NCI-H345 treated with DMSO at 0.1 percent for 48 hours (cell line): Measurements from ENCODE around the gene DDX51.
"Not testable (repeated sequence)": the region's sequence is repeated elsewhere in the genome, so short reads cannot be mapped to it uniquely, and the experiment has no call there.

Experiments
- DNase-seq: peaks from one replicate; lab custom pipeline; 2025; ENCODE audit not compliant: unreplicated experiment; lab: John Stamatoyannopoulos, UW

The DDX51 gene

GRCh38 chr12:132118876-132119275 lies 25.2 kb downstream of the DDX51 start:
- DNase-seq, result no peak

DNA sequence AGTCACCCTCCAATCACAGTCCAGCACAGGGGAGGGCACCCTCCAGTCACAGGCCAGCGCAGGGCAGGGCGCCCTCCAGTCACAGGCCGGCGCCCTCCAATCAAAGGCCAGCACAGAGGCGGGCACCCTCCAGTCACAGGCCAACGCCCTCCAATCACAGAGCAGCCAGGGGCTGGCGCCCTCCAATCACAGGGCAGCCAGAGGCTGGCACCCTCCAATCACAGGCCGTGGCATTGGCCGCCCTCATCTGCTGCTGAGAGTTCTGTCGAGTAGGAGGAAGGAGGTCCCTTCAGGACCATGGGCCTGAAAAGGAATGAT lies 26.6 kb downstream of the DDX51 start:
- DNase-seq, result no peak

GRCh38 chr12:132116709-132117557 lies 27.2 kb downstream of the DDX51 start:
- DNase-seq, result no peak

GRCh38 chr12:132115500-132115899 lies 28.6 kb downstream of the DDX51 start:
- no peak for DNase-seq

GRCh38 chr12:132114667-132115066 lies 29.5 kb downstream of the DDX51 start:
- DNase-seq, result no peak

DNA sequence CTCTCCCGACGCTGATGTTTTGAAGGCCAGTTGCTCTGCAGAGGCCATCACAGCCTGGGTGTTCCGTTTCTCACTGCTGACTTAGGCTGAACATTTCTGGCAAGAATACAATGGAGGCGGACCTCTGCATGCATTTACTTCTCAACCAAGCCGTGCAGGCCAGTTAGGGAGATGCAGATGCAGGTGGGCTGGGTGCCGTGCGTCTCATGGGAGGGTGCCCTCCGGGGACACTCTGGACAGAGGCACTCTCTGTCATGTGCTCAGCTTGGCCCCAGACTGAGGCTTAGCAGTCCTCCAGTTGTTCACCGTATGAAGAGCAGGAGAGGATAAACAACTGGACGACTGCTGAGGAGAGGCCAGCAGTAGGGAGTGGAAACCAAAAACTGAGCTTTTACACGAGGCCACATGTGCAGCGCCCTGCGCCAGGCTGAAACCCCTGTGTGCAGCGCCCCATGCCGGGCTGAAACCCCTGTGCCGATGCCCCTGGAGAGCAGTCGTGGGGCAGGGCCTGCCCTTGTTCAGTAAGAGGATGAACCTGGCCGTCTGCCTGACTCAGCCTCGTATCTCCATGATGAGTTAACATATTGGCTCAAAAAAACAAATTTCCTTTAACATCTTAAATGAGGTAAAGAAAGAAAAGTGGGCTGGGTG lies 32.3 kb downstream of the DDX51 start:
- no peak for DNase-seq

GRCh38 chr12:132110677-132111076 lies 33.4 kb downstream of the DDX51 start:
- no peak for DNase-seq

DNA sequence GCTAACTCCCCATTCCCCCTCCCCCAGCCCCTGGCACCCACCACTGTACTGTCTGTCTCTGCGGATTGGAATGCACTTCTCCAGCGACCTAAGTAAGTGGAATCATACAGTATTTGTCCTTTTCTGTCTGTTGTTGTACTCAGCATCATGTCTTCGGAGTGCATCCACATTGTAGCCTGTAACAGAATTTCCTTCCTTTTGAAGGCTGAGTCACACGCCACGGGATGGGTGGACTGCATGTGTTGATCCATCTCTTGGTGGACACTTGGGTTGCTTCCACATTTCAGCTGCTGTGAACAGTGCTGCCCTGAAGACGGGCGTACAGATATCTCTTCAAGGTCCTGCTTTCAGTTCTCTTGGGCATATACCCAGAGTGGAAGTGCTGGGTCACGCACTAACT lies 34.4 kb downstream of the DDX51 start:
- DNase-seq, result no peak

DNA sequence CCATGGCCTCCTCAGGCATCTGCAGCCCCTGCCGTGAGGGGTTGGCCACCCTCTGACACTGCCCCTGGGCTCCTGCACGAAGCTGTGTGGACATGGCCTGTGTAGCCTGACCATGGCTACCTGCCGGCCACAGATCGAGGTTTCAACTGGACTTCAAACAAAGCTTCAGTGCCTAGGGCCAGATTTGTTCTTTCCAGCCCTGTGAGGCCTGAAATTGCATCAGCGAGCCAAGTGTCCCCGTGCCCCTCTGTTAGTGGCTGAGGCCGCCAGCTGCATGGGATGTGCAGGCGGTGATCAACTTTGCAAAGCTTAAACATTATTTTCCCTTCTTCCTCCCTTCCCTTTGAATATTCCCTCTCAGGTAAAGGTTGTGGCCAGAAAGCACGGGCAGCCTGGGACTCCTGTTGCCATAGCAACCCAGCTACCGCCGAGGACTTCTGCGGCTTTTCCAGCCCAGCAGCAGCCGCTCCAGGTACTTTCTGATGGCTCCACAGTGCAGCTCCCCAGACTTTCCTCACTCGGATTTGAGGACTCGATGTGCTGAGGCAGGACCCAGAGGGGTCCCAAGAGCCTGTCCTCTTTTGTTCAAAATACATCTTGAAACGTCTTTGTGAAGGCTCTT lies 35.8 kb downstream of the DDX51 start:
- DNase-seq, result no peak

- no peak for DNase-seq
Measured at GRCh38 chr12:132106921-132107320, 37.2 kb downstream of the DDX51 start.

DNA sequence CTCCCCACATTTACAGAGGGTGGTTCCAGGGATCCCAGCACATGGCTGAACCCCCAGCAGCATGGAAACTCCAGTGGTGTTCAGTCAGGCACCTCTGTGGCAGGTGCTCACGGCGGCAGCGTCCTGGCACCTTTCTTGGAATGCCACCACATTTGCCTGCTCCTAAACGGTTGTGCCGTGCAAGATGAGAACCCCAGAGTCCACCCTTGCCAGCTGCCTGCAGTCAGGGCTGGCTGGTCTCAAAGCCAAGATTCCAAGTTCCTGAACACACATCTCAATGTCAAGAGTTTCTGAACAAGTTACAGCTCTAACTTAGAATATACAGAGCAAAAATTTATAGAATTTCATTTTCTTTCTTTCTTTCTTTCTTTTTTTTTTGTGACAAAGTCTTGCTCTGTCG lies 38.7 kb downstream of the DDX51 start:
- no peak for DNase-seq

- no peak for DNase-seq
Measured at GRCh38 chr12:132103542-132104308, 40.4 kb downstream of the DDX51 start.

DNA sequence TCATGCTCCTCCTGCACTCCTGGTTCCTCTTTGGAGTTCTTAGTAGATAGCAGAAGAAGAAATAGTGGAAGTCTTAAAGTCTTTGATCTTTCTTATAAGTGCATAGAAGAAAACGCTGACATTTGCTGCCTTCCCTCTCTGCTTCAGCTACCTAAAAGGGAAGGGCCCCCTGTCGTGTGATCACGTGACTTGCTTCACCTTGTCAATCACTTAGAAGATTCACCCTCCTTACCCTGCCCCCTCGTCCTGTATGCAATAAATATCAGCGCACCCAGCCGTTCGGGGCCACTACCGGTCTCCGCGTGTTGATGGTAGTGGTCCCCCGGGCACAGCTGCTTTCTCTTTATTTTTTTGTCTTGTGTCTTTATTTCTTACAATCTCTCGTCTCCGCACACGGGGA lies 41.0 kb downstream of the DDX51 start:
- not testable (repeated sequence) for DNase-seq

GRCh38 chr12:132102297-132102696 lies 41.8 kb downstream of the DDX51 start:
- DNase-seq, result no peak

DNA sequence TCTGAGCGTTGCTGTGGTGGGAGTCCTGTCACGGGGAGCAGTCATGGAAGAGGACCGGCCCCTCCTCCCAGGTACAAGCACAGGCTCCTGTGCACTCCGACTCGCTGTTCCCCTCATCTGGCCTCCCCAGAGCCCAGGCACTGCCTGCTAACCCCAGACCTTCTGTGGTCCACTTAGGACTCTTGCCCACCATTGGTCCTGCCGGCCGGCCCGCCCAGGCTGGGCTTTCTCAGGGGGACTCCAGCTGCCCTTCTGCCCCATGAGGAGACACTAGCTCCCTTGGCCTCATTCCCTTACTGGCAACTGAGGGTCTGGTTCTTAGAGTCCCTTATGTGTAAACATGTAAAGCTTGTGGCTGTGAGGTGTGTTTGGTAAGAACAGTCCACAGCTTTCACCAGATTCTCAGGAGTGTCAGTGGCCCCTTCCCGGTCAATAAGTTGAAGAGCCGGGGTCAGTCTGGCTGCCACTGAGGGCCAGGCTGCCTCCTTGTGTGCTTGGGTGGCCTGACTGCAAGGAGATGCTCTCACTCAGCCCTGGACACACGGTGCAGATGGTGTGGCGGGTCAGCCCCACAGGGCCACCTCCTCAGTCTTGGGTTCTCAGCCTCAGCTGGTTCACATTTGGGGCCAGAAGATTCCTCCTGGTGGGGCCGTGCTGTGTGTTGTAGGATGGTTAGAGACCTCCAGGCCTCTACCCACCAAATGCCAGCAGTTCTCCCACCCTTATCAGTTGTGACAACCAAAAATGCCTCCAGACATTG lies 43.6 kb downstream of the DDX51 start:
- no peak for DNase-seq

DNA sequence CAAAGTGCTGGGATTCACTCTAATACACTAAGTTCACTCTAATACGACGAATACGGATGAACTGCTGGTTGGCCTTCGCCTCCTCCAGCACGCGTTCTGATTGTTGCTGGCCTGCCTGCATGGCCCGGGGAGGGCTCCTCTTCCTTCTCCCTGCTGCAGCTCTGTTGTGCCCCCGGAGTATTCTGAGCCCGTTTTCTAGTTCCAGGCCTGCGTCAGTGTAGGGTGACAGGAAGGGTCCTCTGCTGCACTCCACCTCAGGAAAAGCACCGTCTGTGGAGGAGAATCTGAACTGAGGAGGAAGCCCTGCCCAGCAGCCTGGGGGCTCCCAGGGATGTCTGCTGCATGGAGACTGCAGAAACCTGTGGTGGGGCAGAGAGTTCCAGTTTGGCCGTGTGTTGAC lies 44.4 kb downstream of the DDX51 start:
- no peak for DNase-seq

DNA sequence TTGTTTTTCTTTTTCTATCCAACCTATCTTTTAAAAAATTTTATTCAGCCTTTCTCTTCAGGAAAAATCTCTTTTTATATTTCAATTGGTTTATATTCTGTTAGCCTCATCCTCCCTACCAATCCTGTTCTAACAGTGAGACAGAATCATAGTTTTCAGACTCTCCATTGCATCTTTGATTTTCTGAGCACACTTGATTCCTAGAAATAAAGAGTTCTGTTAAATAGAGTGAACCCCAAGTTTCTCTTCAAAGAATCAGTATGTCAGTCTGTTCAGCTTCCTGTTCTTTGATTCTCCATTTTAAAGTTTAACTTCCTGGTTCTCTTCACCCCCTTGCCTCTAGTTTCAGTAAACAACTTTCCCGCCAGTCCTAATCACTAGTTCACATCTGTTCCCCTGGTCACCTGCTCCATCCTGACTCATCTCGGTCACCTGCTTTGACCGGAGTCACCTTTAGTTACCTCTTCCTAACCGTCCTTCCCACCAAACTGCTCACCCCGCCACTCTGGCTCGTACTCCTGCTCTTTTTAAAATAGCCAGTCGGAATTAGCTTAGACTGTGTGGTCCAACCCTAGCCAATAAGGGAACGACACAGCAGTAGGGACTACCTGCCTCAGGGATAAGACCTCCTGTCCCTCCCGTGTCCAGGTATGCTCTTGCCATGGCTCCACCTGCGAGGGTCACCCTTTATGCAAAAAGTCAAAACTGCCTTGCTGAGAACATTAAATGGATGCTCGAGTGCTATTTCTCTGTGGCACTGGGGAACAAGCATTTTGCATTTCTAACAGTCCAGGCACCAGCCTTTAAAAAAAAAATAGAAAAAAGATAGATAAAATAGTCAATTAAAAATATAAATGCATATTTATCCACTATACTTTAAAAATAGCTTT lies 48.4 kb downstream of the DDX51 start:
- DNase-seq, result no peak

DNA sequence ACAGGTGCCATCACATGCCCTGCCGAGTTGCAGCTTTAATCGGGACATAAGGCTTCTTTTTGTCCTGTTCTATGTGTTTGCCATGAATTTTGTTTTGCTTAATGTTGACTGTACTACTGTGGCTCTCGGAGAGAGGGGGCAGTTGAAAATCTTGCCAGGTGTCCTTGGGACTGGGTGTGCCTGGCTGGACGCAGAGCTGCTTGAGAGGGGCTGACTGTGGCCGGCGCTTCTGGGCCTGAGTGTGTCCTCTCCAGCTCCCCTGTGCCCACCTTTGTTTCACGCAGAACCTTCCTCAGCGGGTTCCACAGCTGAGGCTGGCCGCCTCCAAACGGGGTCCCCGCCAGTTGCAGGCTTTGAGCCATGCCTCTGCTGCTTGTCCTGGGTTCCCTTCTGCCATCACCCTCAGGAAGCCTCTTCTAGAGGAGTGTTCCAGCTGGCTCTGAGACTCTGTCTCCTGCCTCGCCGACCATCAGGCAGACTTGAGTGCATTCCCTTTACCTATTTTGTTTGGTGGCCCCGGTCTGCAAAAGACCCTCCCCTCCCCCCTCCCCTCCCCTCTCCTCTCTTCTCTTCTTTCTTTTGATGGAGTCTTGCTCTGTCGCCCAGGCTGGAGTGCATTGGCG lies 49.7 kb downstream of the DDX51 start:
- DNase-seq, result no peak

- DNase-seq, result no peak
Measured at GRCh38 chr12:132089407-132089910, 54.7 kb downstream of the DDX51 start.
